PC-3 (cell line): ENCODE measurements around the gene IL1RAP. TPM values are rescaled to one million over a fixed set of nuclear protein-coding genes. Genes with fewer than 3 reads are reported as not detected.

Experiments
- ATAC-seq: fragments of 200-7000 bp; cut with Tn5 transposase; 2 replicates; pipeline ENCODE4 v1.9.1; 2020; ENCODE audit warnings: mild to moderate bottlenecking, moderate library complexity
- BruUV-seq: library from RNA; stranded (reverse); fragments of 400-500 nt; replicated peaks from 2 replicates; lab custom pipeline; 2021; lab: Mats Ljungman, UMichigan
- CTCF ChIA-PET: fragments of 300-600 bp; sonication (Branson Sonifier 250); formaldehyde crosslinking; loops from one replicate; lab custom pipeline; 2022; ENCODE audit warnings: antibody characterized with exemption; lab: Charles Lee
- POLR2A ChIA-PET: fragments of 300-600 bp; sonication (Branson Sonifier 250); formaldehyde crosslinking; loops from one replicate; lab custom pipeline; 2022; ENCODE audit warnings: antibody characterized with exemption; ENCODE audit not compliant: unreplicated experiment; lab: Charles Lee
- DNase-seq: peaks from one replicate; pipeline ENCODE4 v3.0.0-alpha.2; 2015
- H2AFZ ChIP-seq: fragments of 300-600 bp; sonication (generic); 2 replicates; pipeline ENCODE4 v1.6.0; 2016; ENCODE audit warnings: antibody characterized with exemption, low read length
- H3F3A ChIP-seq: fragments of 300-600 bp; sonication (generic); one replicate; pipeline ENCODE4 v1.6.0; 2017; ENCODE audit warnings: antibody characterized with exemption, low read length, control low read depth, mild to moderate bottlenecking; ENCODE audit not compliant: unreplicated experiment
- H3K27ac ChIP-seq: fragments of 300-600 bp; sonication (generic); 2 replicates; pipeline ENCODE4 v1.5.1; 2016; ENCODE audit warnings: mild to moderate bottlenecking, low read length
- H3K27me3 ChIP-seq: fragments of 300-600 bp; sonication (generic); 2 replicates; pipeline ENCODE4 v1.6.1; 2016; ENCODE audit warnings: low read length, mixed read lengths
- H3K36me3 ChIP-seq: fragments of 300-600 bp; sonication (generic); 2 replicates; pipeline ENCODE4 v1.6.1; 2016; ENCODE audit warnings: low read depth, mixed run types, low read length, mixed read lengths
- H3K4me1 ChIP-seq: fragments of 300-600 bp; sonication (generic); 2 replicates; pipeline ENCODE4 v1.5.1; 2016; ENCODE audit warnings: low read length; ENCODE audit not compliant: insufficient read depth
- H3K4me2 ChIP-seq: fragments of 300-600 bp; sonication (generic); 2 replicates; pipeline ENCODE4 v1.6.0; 2016; ENCODE audit warnings: low read length
- H3K4me3 ChIP-seq: fragments of 300-600 bp; sonication (generic); 2 replicates; pipeline ENCODE4 v1.5.1; 2016; ENCODE audit warnings: mild to moderate bottlenecking, low read length, mixed read lengths
- H3K79me2 ChIP-seq: fragments of 300-600 bp; sonication (generic); 2 replicates; pipeline ENCODE4 v1.6.1; 2017; ENCODE audit warnings: low read length, mixed read lengths
- H3K9ac ChIP-seq: fragments of 300-600 bp; sonication (generic); 2 replicates; pipeline ENCODE4 v1.6.0; 2016; ENCODE audit warnings: mild to moderate bottlenecking, low read length
- H3K9me2 ChIP-seq: fragments of 300-600 bp; sonication (generic); replicated peaks from 2 replicates; pipeline ENCODE4 v1.6.1; 2016; ENCODE audit warnings: mixed run types, low read length, mixed read lengths
- H3K9me3 ChIP-seq: fragments of 300-600 bp; sonication (generic); 2 replicates; pipeline ENCODE4 v1.6.1; 2016; ENCODE audit warnings: low read length, mixed read lengths
- H4K20me1 ChIP-seq: fragments of 300-600 bp; sonication (generic); 2 replicates; pipeline ENCODE4 v1.6.1; 2016; ENCODE audit warnings: low read length, mixed read lengths
- EZH2 ChIP-seq: fragments of 300-600 bp; sonication (generic); IDR thresholded peaks from one replicate; pipeline ENCODE4 v1.6.1; 2017; ENCODE audit warnings: antibody characterized with exemption, mild to moderate bottlenecking, low read length; ENCODE audit not compliant: unreplicated experiment
- EZH2phosphoT487 ChIP-seq: fragments of 300-600 bp; sonication (generic); IDR thresholded peaks from 2 replicates; pipeline ENCODE4 v1.6.1; 2018; ENCODE audit warnings: mild to moderate bottlenecking, antibody characterized with exemption, low read length, borderline replicate concordance
- intact Hi-C: fragments of 100-400 bp; cut with micrococcal nuclease; formaldehyde crosslinking; loops from 2 replicates; pipeline ENCODE4 v1.9.0; 2023
- total RNA-seq: library from RNA; depleted of rRNA; stranded (reverse); fragments of >200 nt; gene quantifications from 2 replicates; pipeline ENCODE4 v1.2.3, GENCODE V29; 2014
- TF ChIP-seq, protein P1 (sequence below): fragments of 300-600 bp; sonication (generic); conservative IDR thresholded peaks from 2 replicates; pipeline ENCODE4 v1.5.1; 2017; ENCODE audit warnings: antibody characterized with exemption, low read depth, mild to moderate bottlenecking, low read length

Gene IL1RAP
- total RNA-seq, 1 experiment from 2014 or later: 5.0 TPM

DNA sequence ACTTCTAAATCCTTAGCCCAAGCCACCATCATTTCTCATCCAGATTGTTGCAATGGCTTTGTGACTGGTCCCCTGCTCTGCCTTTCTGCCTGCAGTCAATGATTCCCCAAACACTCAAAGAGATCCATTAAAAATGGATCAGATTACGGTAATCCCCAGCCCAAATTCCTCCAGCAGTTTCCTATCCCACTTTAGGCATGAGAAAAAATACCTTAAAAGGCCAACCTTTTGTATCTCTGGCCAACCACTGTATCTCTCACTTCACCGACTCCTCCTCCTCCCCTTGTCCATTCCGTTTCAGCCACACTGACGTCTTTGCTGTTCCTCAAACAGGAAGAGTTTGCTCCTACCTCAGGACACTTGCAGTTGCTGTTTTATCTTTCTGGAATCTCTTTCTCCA is 20.9 kb upstream of the IL1RAP start:
- Histone ChIP-seq H3K9me2 (no peaks in the 10 kb centered on the region), H3K27me3 (no peaks in the 10 kb centered on the region), H3K36me3 (no peaks in the 10 kb centered on the region), H3K79me2 (no peaks in the 10 kb centered on the region), H2AFZ (no peak overlapping the region), H3K9me3 (no peaks in the 10 kb centered on the region), H3K4me2 (no peak overlapping the region), H3K27ac (no peak overlapping the region), H3F3A (no peaks in the 10 kb centered on the region), H3K4me1 (peaks cover 14% of the 10 kb centered on the region; the same call in 1 of the 2 replicates), H3K4me3 (no peak overlapping the region), H3K9ac (no peak overlapping the region), H4K20me1 (no peaks in the 10 kb centered on the region)
- ChIA-PET CTCF (no interaction called here), POLR2A (no interaction called here)
- TF ChIP-seq EZH2phosphoT487: no peak
- TF ChIP-seq, protein P1, sequence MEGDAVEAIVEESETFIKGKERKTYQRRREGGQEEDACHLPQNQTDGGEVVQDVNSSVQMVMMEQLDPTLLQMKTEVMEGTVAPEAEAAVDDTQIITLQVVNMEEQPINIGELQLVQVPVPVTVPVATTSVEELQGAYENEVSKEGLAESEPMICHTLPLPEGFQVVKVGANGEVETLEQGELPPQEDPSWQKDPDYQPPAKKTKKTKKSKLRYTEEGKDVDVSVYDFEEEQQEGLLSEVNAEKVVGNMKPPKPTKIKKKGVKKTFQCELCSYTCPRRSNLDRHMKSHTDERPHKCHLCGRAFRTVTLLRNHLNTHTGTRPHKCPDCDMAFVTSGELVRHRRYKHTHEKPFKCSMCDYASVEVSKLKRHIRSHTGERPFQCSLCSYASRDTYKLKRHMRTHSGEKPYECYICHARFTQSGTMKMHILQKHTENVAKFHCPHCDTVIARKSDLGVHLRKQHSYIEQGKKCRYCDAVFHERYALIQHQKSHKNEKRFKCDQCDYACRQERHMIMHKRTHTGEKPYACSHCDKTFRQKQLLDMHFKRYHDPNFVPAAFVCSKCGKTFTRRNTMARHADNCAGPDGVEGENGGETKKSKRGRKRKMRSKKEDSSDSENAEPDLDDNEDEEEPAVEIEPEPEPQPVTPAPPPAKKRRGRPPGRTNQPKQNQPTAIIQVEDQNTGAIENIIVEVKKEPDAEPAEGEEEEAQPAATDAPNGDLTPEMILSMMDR: no peak
- intact Hi-C loops: no loop called here
- DNase-seq: no peak
- no TSS peak for BruUV-seq
- no peak for ATAC-seq

DNA sequence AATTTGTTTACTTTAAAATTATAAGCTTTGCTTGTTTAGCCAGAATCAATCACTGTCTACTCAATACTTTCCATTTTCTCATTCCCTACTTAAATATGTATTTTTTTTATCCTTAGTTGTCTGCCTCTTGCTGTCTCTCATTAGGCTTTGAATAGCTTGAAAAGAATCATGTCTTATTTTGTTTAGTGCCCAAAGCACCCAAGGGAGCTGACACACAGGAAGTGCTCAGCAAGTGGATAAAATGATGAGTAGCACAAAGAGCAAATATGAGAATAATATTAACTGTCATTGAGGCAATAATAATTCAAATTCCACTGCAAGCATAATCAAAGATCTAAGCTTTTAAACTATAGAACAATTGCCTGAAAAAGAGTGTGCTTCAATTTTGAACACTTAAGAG is 19.0 kb upstream of the IL1RAP start:
- DNase-seq (peak; percentile 13), ATAC-seq (peak; percentile 77; the same call in 1 of the 2 replicates)
- no peaks in the 10 kb centered on the region for H3K79me2 ChIP-seq
- no peaks in the 10 kb centered on the region for H3K9me2 ChIP-seq
- POLR2A ChIA-PET: interaction anchor here (0.7 kb wide), 1 partner anchor 13 kb away, joined by 3 read pairs; no protein-coding TSS in a partner anchor
- H3K27me3 ChIP-seq: no peaks in the 10 kb centered on the region
- no peak overlapping the region for H3K9ac ChIP-seq
- H3K4me1 ChIP-seq: peaks cover 14% of the 10 kb centered on the region; the same call in 1 of the 2 replicates
- no peak overlapping the region for H3K27ac ChIP-seq
- no peak overlapping the region for H3K4me2 ChIP-seq
- no peak overlapping the region for H3K4me3 ChIP-seq
- CTCF ChIA-PET: no interaction called here
- no TSS peak for BruUV-seq
- no peaks in the 10 kb centered on the region for H4K20me1 ChIP-seq
- intact Hi-C loops: no loop called here
- no peaks in the 10 kb centered on the region for H3F3A ChIP-seq
- H3K36me3 ChIP-seq: no peaks in the 10 kb centered on the region
- H2AFZ ChIP-seq: no peak overlapping the region
- TF ChIP-seq EZH2 (no peak), EZH2phosphoT487 (no peak)
- TF ChIP-seq, protein P1: no peak
- H3K9me3 ChIP-seq: no peaks in the 10 kb centered on the region

DNA sequence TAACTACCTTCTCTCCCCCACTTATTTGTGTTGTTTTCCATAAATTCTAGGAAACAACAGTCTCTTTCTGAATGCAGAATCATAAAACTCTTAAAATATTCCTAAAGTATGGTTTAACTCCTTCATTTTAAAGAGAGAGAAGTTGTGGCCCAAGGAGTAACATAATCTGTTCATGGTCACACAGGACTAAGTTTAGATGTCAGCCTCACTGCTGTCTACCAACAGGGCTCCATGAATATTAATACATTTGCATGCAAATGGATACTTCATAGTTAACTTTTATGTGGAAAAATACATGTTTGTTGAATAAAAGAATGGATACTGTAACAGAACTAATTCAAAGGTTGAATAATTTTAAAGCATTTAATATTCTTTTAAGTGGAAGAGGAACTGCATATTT is 18.5 kb upstream of the IL1RAP start:
- peaks cover 14% of the 10 kb centered on the region; the same call in 1 of the 2 replicates for H3K4me1 ChIP-seq
- H3K36me3 ChIP-seq: no peaks in the 10 kb centered on the region
- H3K79me2 ChIP-seq: no peaks in the 10 kb centered on the region
- TF ChIP-seq EZH2: no peak
- TF ChIP-seq EZH2phosphoT487: no peak
- TF ChIP-seq, protein P1: no peak
- H2AFZ ChIP-seq: no peak overlapping the region
- ChIA-PET CTCF (no interaction called here), POLR2A (interaction anchor here (0.7 kb wide), 1 partner anchor 12 kb away, joined by 3 read pairs; no protein-coding TSS in a partner anchor)
- no peaks in the 10 kb centered on the region for H3K27me3 ChIP-seq
- no peak for ATAC-seq
- no peak overlapping the region for H3K4me2 ChIP-seq
- no peaks in the 10 kb centered on the region for H3K9me2 ChIP-seq
- no TSS peak for BruUV-seq
- H3K9me3 ChIP-seq: no peaks in the 10 kb centered on the region
- no peaks in the 10 kb centered on the region for H3F3A ChIP-seq
- no peak overlapping the region for H3K27ac ChIP-seq
- H3K9ac ChIP-seq: no peak overlapping the region
- intact Hi-C loops: no loop called here
- DNase-seq: no peak
- H4K20me1 ChIP-seq: no peaks in the 10 kb centered on the region
- H3K4me3 ChIP-seq: no peak overlapping the region
